ENCODE data around the gene RBM44. TPM values are rescaled to one million over a fixed set of nuclear protein-coding genes. Genes with fewer than 3 reads are reported as not detected.
"Not testable (repeated sequence)": the region's sequence is repeated elsewhere in the genome, so short reads cannot be mapped to it uniquely, and the experiment has no call there.

The RBM44 gene
- total RNA-seq, 2 donors from 2014 or later, result 0.35 to 0.48 TPM

- Histone ChIP-seq H3K4me3 (no peak overlapping the region), H3K9me3 (no peaks in the 10 kb centered on the region), H3K36me3 (no peaks in the 10 kb centered on the region), H3K4me1 (no peaks in the 10 kb centered on the region), H3K27ac (no peak overlapping the region), H3K27me3 (no peaks in the 10 kb centered on the region), H3K9ac (ENCODE audit: low read depth in 2 of 2, low read length in 2 of 2) (no peak overlapping the region)
- no peak for TF ChIP-seq CTCF (IDR thresholded peaks at IDR 0.05)
- intact Hi-C loops (cut with DNase I), result no loop called here
- DNase-seq, result no peak
These were observed 35.0 kb downstream of the RBM44 start for GRCh38 chr2:237833546-237833945.

DNA sequence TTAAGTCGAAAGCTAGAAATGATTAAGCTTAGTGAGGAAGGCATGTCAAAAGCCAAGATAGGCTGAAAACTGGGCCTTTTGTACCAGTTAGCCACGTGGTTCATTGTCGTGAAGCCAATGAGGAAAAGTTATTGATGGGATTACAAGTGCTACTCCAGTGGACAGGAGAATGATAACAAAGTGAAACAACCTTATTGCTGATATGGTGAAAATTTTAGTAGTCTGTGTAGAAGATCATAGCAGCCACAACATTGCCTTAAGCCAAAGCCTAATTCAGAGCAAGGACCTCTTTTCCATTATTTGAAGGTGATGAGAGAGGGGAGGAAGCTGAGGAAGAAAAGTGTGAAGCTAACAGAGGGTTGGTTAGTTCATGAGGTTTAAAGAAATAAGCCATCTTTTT is 36.8 kb downstream of the RBM44 start:
- no peaks in the 10 kb centered on the region for H3K27me3 ChIP-seq
- no peak overlapping the region for H3K9ac ChIP-seq (ENCODE audit: low read depth in 2 of 2, low read length in 2 of 2)
- no peak overlapping the region for H3K27ac ChIP-seq
- H3K4me1 ChIP-seq, result no peaks in the 10 kb centered on the region
- H3K36me3 ChIP-seq, result no peaks in the 10 kb centered on the region
- H3K4me3 ChIP-seq, result no peak overlapping the region
- no peak for TF ChIP-seq CTCF (IDR thresholded peaks at IDR 0.05)
- intact Hi-C loops (cut with DNase I), result no loop called here
- DNase-seq, result no peak
- H3K9me3 ChIP-seq, result no peaks in the 10 kb centered on the region

- no peak for TF ChIP-seq CTCF (IDR thresholded peaks at IDR 0.05)
- DNase-seq, result no peak
- Histone ChIP-seq H3K36me3 (no peaks in the 10 kb centered on the region), H3K27ac (no peak overlapping the region), H3K27me3 (no peaks in the 10 kb centered on the region), H3K4me1 (no peaks in the 10 kb centered on the region), H3K4me3 (no peak overlapping the region), H3K9ac (ENCODE audit: low read depth in 2 of 2, low read length in 2 of 2) (no peak overlapping the region), H3K9me3 (no peaks in the 10 kb centered on the region)
- intact Hi-C loops (cut with DNase I), result no loop called here
These were observed 42.5 kb downstream of the RBM44 start for GRCh38 chr2:237841051-237841450.

GRCh38 chr2:237848940-237849339 is 50.4 kb downstream of the RBM44 start:
- H3K9me3 ChIP-seq; H3K27ac ChIP-seq; H3K4me1 ChIP-seq; H3K36me3 ChIP-seq; intact Hi-C loops (cut with DNase I); DNase-seq; H3K9ac ChIP-seq (ENCODE audit: low read depth in 2 of 2, low read length in 2 of 2); H3K4me3 ChIP-seq; H3K27me3 ChIP-seq: not testable (repeated sequence)

- Histone ChIP-seq H3K4me3 (no peak overlapping the region), H3K4me1 (no peaks in the 10 kb centered on the region), H3K9me3 (no peaks in the 10 kb centered on the region), H3K9ac (ENCODE audit: low read depth in 2 of 2, low read length in 2 of 2) (no peak overlapping the region), H3K27ac (no peak overlapping the region), H3K36me3 (no peaks in the 10 kb centered on the region), H3K27me3 (no peaks in the 10 kb centered on the region)
- TF ChIP-seq CTCF (IDR thresholded peaks at IDR 0.05), result no peak
- DNase-seq, result no peak
- intact Hi-C loops (cut with DNase I), result no loop called here
These were observed 55.7 kb downstream of the RBM44 start for GRCh38 chr2:237854295-237854694.

- Histone ChIP-seq H3K4me1 (no peaks in the 10 kb centered on the region), H3K9me3 (no peaks in the 10 kb centered on the region), H3K27ac (no peak overlapping the region), H3K36me3 (no peaks in the 10 kb centered on the region), H3K9ac (ENCODE audit: low read depth in 2 of 2, low read length in 2 of 2) (no peak overlapping the region), H3K4me3 (no peak overlapping the region), H3K27me3 (no peaks in the 10 kb centered on the region)
- no peak for DNase-seq
- no peak for TF ChIP-seq CTCF (IDR thresholded peaks at IDR 0.05)
- intact Hi-C loops (cut with DNase I), result loop anchor here (5.0 kb wide), 2 partner anchors 250 to 405 kb away; no protein-coding TSS in a partner anchor
These were observed 59.2 kb downstream of the RBM44 start for GRCh38 chr2:237857791-237858190.
